Peyer's patch (tissue), 4 donors: ENCODE measurements around the gene PIWIL4. TPM values are rescaled to one million over a fixed set of nuclear protein-coding genes. Genes with fewer than 3 reads are reported as not detected.

Experiments used
- DNase-seq, 3 donors: peaks; one replicate each; pipeline ENCODE4 v3.0.0-alpha.2; 2017 to 2019
- H3K27ac ChIP-seq, 4 donors: fragments of 200-600 bp; sonication (generic); one replicate each; pipeline ENCODE4 v1.5.1; 2016 to 2019
- H3K27me3 ChIP-seq, 2 donors: fragments of 200-600 bp; sonication (generic); one replicate each; pipeline ENCODE4 v1.5.1; 2019
- H3K36me3 ChIP-seq, 3 donors: fragments of 200-600 bp; sonication (generic); one replicate each; pipeline ENCODE4 v1.5.1; 2016 to 2019
- H3K4me1 ChIP-seq, 4 donors: fragments of 200-600 bp; sonication (generic); one replicate each; pipeline ENCODE4 v1.5.1; 2016 to 2019
- H3K4me3 ChIP-seq, 4 donors: fragments of 200-600 bp; sonication (generic); 1 replicate in 3 of 4; 2 replicates in 1 of 4; pipeline ENCODE4 v1.5.1; 2016 to 2019; ENCODE audit warnings: mild to moderate bottlenecking in 1 of 4
- H3K9me3 ChIP-seq, 4 donors: fragments of 200-600 bp; sonication (generic); one replicate each; pipeline ENCODE4 v1.5.1; 2016 to 2019; ENCODE audit warnings: mild to moderate bottlenecking in 1 of 4
- CTCF ChIP-seq, 6 experiments: fragments of 450-650 bp in 4 of 6; fragments of 200-600 bp in 2 of 6; sonication (generic) in 1 of 6; IDR thresholded peaks; one replicate each; pipeline ENCODE4 v1.5.1; 2017 to 2019; ENCODE audit warnings: antibody characterized with exemption in 6 of 6, mild to moderate bottlenecking in 3 of 6, moderate library complexity in 1 of 6
- POLR2A ChIP-seq, 2 donors: fragments of 450-650 bp; IDR thresholded peaks; one replicate each; pipeline ENCODE4 v1.5.1; 2017; ENCODE audit warnings: antibody characterized with exemption in 2 of 2, mild to moderate bottlenecking in 2 of 2, moderate library complexity in 2 of 2
- total RNA-seq, 4 donors: library from RNA; depleted of rRNA; stranded (reverse); fragments of >200 nt; gene quantifications; one replicate each; pipeline ENCODE4 v1.1.0, GENCODE V29; 2016

The PIWIL4 gene
- total RNA-seq, 4 donors from 2014 or later, result 5.0 to 20.4 (median 14.5) TPM

GRCh38 chr11:94661444-94661843, 94.3 kb downstream of the PIWIL4 start:
- Histone ChIP-seq H3K4me1 (no peaks in the 10 kb centered on the region), H3K4me3 (no peak overlapping the region), H3K36me3 (no peaks in the 10 kb centered on the region)

GRCh38 chr11:94662065-94662779, 95.1 kb downstream of the PIWIL4 start:
- TF ChIP-seq POLR2A (IDR thresholded peaks at IDR 0.05), result no peak
- TF ChIP-seq CTCF (IDR thresholded peaks at IDR 0.05), result no peak
- Histone ChIP-seq H3K27ac (no peak overlapping the region), H3K9me3 (no peaks in the 10 kb centered on the region), H3K27me3 (no peaks in the 10 kb centered on the region), H3K4me1 (no peaks in the 10 kb centered on the region), H3K4me3 (no peak overlapping the region), H3K36me3 (no peaks in the 10 kb centered on the region)
- no peak for DNase-seq

More at GRCh38 chr11:94661444-94661843, 94.3 kb downstream of the PIWIL4 start:
- DNase-seq, result no peak
- H3K27me3 ChIP-seq, result no peaks in the 10 kb centered on the region
- no peak for TF ChIP-seq POLR2A (IDR thresholded peaks at IDR 0.05)
- TF ChIP-seq CTCF (IDR thresholded peaks at IDR 0.05), result no peak
- no peak overlapping the region for H3K27ac ChIP-seq
- H3K9me3 ChIP-seq, result no peaks in the 10 kb centered on the region

GRCh38 chr11:94662846-94663390, 95.8 kb downstream of the PIWIL4 start:
- Histone ChIP-seq H3K27me3 (no peaks in the 10 kb centered on the region), H3K9me3 (no peaks in the 10 kb centered on the region), H3K4me1 (no peaks in the 10 kb centered on the region), H3K27ac (no peak overlapping the region), H3K36me3 (no peaks in the 10 kb centered on the region), H3K4me3 (no peak overlapping the region)
- TF ChIP-seq POLR2A (IDR thresholded peaks at IDR 0.05) (no peak), CTCF (IDR thresholded peaks at IDR 0.05) (no peak)
- no peak for DNase-seq

- Histone ChIP-seq H3K27ac (no peak overlapping the region), H3K4me1 (no peaks in the 10 kb centered on the region), H3K9me3 (no peaks in the 10 kb centered on the region), H3K36me3 (no peaks in the 10 kb centered on the region), H3K27me3 (no peaks in the 10 kb centered on the region), H3K4me3 (no peak overlapping the region)
- DNase-seq, result no peak
- no peak for TF ChIP-seq POLR2A (IDR thresholded peaks at IDR 0.05)
- TF ChIP-seq CTCF (IDR thresholded peaks at IDR 0.05), result no peak
Measured at GRCh38 chr11:94664346-94664745, 97.2 kb downstream of the PIWIL4 start.

- H3K9me3 ChIP-seq, result no peaks in the 10 kb centered on the region
- H3K4me3 ChIP-seq, result no peak overlapping the region
- no peak for TF ChIP-seq POLR2A (IDR thresholded peaks at IDR 0.05)
- DNase-seq, result no peak
- no peaks in the 10 kb centered on the region for H3K36me3 ChIP-seq
- H3K27me3 ChIP-seq, result no peaks in the 10 kb centered on the region
- no peak overlapping the region for H3K27ac ChIP-seq
- H3K4me1 ChIP-seq, result no peaks in the 10 kb centered on the region
Measured at GRCh38 chr11:94665116-94665659, 98.0 kb downstream of the PIWIL4 start.
